Stimulated activated CD8-positive, alpha-beta memory T cell treated with anti-CD3 and anti-CD28 coated beads, Interleukin-7, amount 100 ng/mL, for 48 hours (primary cell): ENCODE data around the gene PRIM2.
"Not testable (repeated sequence)": the region's sequence is repeated elsewhere in the genome, so short reads cannot be mapped to it uniquely, and the experiment has no call there.

Source experiments
- DNase-seq, 2 donors: peaks; one replicate each; pipeline ENCODE4 v3.0.0-alpha.2; 2020; ENCODE audit warnings: low read depth in 1 of 2; ENCODE audit errors: extremely low read depth in 1 of 2

PRIM2 gene

GRCh38 chr6:57317060-57317943, at the start of gene PRIM2:
Gene PRIM2 (plus strand): TSS chr6:57317630. CDS start chr6:57318446, 816 bp downstream.
- peak; percentile 67 to 81 for DNase-seq

DNA sequence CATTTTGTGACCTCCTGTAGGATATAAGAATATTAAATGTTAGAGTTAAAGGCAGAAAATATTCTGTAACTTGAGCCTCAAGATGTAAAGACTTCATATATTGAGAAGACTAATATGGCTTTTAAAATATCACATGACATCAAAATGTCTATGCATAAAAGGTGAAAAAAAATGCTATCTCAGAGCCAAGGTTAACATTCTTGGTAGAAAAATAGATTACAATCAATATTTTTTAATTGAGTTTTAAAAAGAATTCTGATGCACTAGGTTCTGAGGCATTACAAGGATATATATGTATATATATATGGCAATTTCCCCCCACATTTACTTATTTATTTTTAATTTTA, 49.2 kb upstream of the PRIM2 start:
- no peak for DNase-seq

DNA sequence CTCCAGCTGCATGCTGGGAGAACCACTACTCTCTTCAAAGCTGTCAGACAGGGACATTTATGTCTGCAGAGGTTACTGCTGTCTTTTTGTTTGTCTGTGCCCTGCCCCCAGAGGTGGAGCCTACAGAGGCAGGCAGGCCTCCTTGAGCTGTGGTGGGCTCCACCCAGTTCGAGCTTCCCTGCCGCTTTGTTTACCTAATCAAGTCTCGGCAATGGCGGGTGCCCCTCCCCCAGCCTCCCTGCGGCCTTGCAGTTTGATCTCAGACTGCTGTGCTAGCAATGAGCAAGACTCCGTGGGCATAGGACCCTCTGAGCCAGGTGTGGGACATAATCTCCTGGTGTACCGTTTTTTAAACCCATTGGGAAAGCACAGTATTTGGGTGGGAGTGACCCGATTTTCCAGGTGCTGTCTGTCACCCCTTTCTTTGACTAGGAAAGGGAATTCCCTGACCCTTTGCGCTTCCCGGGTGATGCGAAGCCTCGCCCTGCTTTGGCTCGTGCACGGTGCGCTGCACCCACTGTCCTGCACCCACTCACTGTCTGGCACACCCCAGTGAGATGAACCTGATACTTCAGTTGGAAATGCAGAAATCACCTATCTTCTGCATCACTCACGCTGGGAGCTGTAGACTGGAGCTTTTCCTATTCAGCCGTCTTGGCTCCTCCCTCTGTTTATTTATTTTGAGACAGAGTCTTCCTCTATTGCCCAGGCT, 43.2 kb upstream of the PRIM2 start:
- not testable (repeated sequence) for DNase-seq

DNA sequence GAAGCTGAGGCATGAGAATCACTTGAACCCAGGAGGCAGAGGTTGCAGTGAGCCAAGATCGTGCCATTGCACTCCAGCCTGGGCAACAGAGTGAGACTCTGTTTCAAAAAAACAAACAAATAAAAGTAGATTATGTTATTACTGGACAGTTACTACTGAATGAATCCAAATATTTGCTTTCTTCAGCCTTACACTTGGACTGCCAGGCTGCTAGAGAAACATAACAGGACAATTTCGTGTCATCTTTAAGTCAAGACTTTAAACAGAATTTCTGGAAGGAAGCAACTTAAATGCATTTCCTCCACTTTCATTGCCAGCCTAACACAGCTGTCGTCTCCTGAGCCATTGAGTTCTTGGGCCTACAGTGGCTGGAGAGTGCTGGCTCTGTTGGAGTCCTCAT, 42.0 kb upstream of the PRIM2 start:
- DNase-seq: no peak

DNA sequence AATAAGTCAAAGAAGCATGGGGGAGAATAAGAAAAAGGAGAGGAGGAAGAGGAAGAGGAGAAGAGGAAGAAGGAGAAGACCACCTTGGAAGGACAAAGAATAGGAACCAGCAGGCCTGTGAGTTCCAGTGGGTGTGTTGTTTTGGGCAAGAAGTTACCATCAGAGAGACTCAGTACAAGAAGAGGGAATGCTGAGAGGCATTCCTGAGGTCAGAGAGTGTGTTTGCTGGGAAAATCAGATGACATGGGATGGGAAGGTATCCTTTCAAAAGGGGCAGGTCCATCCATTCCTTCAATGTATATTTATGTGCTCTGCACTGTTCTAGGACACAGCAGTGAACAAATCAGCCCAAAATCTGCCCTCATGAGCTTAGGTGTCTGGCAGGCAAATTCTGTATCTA, 40.5 kb upstream of the PRIM2 start:
- no peak for DNase-seq

GRCh38 chr6:57278570-57278969, 38.9 kb upstream of the PRIM2 start:
- DNase-seq: no peak

GRCh38 chr6:57279013-57279412, 38.4 kb upstream of the PRIM2 start:
- DNase-seq: no peak

- no peak for DNase-seq
Measured at GRCh38 chr6:57283106-57283505, 34.3 kb upstream of the PRIM2 start.

DNA sequence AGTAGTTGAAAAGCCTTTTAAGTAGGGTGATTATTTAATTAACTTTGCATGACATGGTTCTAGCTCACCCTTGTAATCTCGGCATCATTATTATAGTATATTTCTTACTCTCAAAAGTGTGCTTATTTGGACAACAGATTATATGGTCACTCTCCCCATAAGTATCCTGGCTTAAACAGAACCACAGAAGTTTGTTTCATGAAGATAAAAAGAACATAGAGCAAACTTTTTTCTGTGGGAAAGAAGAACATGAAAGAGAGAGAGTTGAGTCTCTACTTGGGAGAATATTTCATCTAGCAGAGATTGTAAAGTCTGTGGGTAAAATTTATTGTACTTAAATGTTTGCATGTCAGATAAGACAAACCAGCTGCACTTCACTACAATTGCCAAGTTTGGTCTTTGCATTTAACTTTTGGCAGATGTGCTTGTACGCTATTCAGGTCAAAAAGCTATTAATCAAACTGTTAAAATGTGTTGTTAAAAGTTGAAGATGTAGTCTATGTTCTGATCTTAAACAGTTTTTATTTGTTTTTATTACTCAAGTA, 33.4 kb upstream of the PRIM2 start:
- DNase-seq: no peak

DNA sequence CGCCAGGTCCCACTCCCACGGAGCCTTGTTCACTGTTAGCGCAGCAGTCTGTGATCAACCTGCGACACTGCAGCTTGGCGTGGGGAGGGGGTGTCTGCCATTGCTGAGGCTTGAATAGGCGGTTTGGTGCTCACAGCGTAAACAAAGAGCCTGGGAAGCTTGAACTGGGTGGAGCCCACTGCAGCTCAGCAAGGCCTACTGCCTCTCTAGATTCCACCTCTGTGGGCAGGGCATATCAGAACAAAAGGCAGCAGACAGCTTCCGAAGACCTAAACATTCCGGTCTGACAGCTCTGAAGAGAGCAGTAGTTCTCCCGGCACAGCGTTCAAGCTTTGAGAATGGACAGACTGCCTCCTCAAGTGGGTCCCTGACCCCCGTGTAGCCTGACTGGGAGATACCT, 29.3 kb upstream of the PRIM2 start:
- DNase-seq: not testable (repeated sequence)

DNA sequence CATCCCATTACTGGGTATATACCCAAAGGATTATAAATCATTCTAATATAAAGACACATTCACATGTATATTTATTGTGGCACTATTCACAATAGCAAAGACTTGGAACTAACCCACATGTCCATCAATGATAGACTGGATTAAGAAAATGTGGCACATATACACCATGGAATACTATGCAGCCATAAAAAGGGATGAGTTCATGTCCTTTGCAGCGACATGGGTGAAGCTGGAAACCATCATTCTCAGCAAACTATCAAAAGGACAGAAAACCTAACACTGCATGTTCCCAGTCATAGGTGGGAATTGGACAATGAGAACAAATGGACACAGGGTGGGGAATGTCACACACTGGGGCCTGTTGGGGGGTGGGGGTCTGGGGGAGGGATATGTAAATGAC, 24.0 kb upstream of the PRIM2 start:
- DNase-seq: not testable (repeated sequence)

DNA sequence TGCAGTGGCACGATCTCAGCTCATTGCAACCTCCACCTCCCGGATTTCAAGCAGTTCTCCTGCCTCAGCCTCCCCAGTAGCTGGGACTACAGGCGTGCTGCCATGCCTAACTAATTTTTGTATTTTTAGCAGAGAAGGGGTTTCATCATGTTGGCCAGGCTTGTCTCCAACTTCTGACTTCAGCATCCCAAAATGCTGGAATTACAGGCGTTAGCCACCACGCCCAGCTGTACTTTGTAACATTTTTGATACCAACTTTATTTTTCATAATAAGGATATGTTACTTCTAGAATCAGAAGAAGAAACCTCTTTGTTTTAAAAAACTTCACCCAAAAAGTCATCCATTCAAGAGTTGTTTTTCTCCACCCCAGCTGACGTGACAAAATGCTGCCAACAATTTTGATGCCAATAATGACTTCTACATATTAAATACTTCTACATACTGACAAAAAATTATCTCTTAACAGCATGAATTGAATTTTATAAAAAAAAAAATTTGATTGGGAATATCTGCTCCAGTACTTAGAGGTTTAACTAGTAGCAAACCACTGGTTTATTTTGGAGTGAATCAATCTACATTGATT, 22.5 kb upstream of the PRIM2 start:
- DNase-seq: no peak

GRCh38 chr6:57297505-57297904, 19.9 kb upstream of the PRIM2 start:
- no peak for DNase-seq

DNA sequence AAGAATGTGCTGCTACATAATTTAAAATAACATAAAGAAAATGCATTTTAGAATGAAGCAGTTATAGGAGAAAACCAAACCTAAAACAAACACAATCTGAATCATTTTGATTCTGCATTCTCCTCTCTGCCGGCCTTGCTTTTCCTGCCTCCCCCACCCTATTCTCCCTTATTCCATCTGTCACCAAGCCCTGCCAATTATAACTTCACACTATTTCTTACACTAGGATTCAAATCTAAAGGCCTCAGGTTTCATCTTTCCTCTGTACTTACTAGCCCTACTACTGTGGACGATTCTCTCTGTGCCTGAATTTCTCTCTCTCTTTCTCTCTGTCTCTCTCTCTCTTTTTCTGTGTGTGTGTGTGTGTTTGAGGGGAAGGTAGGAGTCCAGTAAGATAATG, 18.7 kb upstream of the PRIM2 start:
- no peak for DNase-seq

GRCh38 chr6:57301757-57302156, 15.7 kb upstream of the PRIM2 start:
- DNase-seq: no peak

GRCh38 chr6:57302477-57302876, 15.0 kb upstream of the PRIM2 start:
- no peak for DNase-seq

- DNase-seq: no peak
Measured at GRCh38 chr6:57303931-57304681, 13.3 kb upstream of the PRIM2 start.

DNA sequence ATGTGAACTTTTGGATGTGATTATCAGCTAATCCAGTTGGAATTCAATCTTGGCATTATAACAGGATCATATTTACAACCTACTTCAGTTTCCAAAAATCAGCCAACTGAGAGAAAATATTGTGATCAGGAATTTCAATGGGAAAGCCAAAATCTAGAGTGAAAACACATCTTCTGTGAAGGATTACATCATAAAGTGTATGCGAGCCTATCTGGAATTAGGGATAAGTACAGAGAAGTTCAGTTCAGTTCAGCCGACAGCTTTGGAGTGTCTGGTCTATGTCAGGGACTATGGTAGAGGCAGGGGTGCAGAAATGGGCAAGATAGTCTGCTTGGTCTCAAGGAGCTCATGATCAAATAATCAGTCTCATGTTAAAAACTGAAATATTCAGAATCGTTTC, 12.3 kb upstream of the PRIM2 start:
- no peak for DNase-seq

DNA sequence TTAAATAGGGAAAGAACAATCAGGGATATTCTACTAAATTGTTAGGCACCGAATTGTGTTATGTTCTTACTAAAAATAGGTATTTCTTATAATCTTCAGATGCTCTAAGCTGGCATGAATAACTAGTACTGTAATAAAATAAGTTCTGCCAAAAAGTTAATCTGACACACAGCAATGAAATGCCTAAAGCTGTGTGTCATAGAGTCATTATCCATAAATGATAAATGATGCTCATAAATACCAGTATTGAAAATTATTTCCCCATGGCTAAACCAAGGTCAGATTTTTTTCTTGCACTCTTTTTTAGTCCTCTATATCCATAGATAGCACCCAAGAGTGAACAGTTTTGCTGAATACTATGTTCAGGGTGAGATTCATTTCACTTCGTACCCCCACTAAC, 11.7 kb upstream of the PRIM2 start:
- DNase-seq: no peak

DNA sequence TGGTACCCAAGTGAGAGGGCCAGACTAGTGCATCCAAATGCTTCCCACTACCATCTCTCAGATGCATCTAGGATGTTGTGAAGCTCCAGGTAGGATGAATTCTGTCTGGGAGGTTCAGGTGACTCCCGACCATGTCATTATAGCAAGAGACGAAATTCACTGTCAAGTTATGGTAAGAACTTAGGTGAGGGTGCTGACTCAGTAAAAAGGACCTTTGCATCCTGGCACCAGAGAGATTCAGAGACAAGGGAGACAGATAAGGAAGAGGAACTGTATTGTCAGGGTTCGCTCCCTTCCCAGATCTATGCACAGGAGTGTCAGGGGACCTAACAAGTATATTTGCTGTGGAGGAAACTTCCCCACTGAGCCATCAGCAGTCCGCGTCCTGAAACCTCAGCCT, 11.2 kb upstream of the PRIM2 start:
- no peak for DNase-seq

- no peak for DNase-seq
Measured at GRCh38 chr6:57307850-57308249, 9.6 kb upstream of the PRIM2 start.
